Activated T-cell treated with anti-CD3 and anti-CD28 coated beads for 24 hours (primary cell): ENCODE data around the gene TASP1.

Experiments
- DNase-seq: peaks from one replicate; pipeline ENCODE4 v3.0.0-alpha.2; 2020; ENCODE audit warnings: low read depth

Gene TASP1

GRCh38 chr20:13567663-13568062 lies 71.1 kb downstream of the TASP1 start:
- DNase-seq = no peak

- no peak for DNase-seq
Observed at GRCh38 chr20:13563854-13564253, 74.9 kb downstream of the TASP1 start.

GRCh38 chr20:13554706-13555105 lies 84.0 kb downstream of the TASP1 start:
- DNase-seq = no peak

- DNase-seq = no peak
Observed at GRCh38 chr20:13554076-13554475, 84.7 kb downstream of the TASP1 start.

GRCh38 chr20:13552061-13552460 lies 86.7 kb downstream of the TASP1 start:
- no peak for DNase-seq

- DNase-seq = no peak
Observed at GRCh38 chr20:13549451-13549850, 89.3 kb downstream of the TASP1 start.

GRCh38 chr20:13546497-13547131 lies 92.1 kb downstream of the TASP1 start:
- peak; percentile 38 for DNase-seq

GRCh38 chr20:13545790-13546189 lies 92.9 kb downstream of the TASP1 start:
- no peak for DNase-seq

- no peak for DNase-seq
Observed at GRCh38 chr20:13543783-13544182, 94.9 kb downstream of the TASP1 start.

GRCh38 chr20:13535627-13536026 lies 103.1 kb downstream of the TASP1 start:
- DNase-seq = no peak

- DNase-seq = no peak
Observed at GRCh38 chr20:13533946-13534345, 104.8 kb downstream of the TASP1 start.

GRCh38 chr20:13530146-13530545 lies 108.6 kb downstream of the TASP1 start:
- no peak for DNase-seq

- no peak for DNase-seq
Observed at GRCh38 chr20:13526551-13526950, 112.2 kb downstream of the TASP1 start.

GRCh38 chr20:13525225-13525940 lies 113.3 kb downstream of the TASP1 start:
- no peak for DNase-seq

- DNase-seq = no peak
Observed at GRCh38 chr20:13524339-13524738, 114.4 kb downstream of the TASP1 start.

GRCh38 chr20:13517831-13518230 lies 120.9 kb downstream of the TASP1 start:
- DNase-seq = no peak

- no peak for DNase-seq
Observed at GRCh38 chr20:13515796-13516558, 122.8 kb downstream of the TASP1 start.

GRCh38 chr20:13515291-13515690 lies 123.4 kb downstream of the TASP1 start:
- no peak for DNase-seq

GRCh38 chr20:13510837-13511488 lies 127.8 kb downstream of the TASP1 start:
- DNase-seq = no peak

GRCh38 chr20:13507646-13508045 lies 131.1 kb downstream of the TASP1 start:
- DNase-seq = no peak

GRCh38 chr20:13501500-13501899 lies 137.2 kb downstream of the TASP1 start:
- DNase-seq = no peak

- DNase-seq = no peak
Observed at GRCh38 chr20:13494019-13494418, 144.7 kb downstream of the TASP1 start.

GRCh38 chr20:13493143-13493542 lies 145.6 kb downstream of the TASP1 start:
- DNase-seq = no peak
